NOMO-1 treated with DMSO at 0.1 percent for 48 hours (cell line): ENCODE data around the gene SLC34A2.

Source experiments
- DNase-seq: peaks from one replicate; lab custom pipeline; 2025; ENCODE audit not compliant: unreplicated experiment; lab: John Stamatoyannopoulos, UW

Gene SLC34A2

GRCh38 chr4:25713812-25714211, 58.2 kb downstream of the SLC34A2 start:
- DNase-seq = no peak

- DNase-seq = no peak
Observed at GRCh38 chr4:25722964-25723363, 67.3 kb downstream of the SLC34A2 start.

- no peak for DNase-seq
Observed at GRCh38 chr4:25723409-25723808, 67.8 kb downstream of the SLC34A2 start.

GRCh38 chr4:25725870-25726269, 70.2 kb downstream of the SLC34A2 start:
- no peak for DNase-seq

GRCh38 chr4:25727711-25728493, 72.3 kb downstream of the SLC34A2 start:
- no peak for DNase-seq
